22Rv1 (cell line): ENCODE data around the gene HSPB9.

Experiments used
- H3K27ac ChIP-seq: fragments of 450-650 bp; 2 replicates; pipeline ENCODE4 v1.5.1; 2017
- CTCF ChIP-seq: fragments of 450-650 bp; IDR thresholded peaks from 2 replicates; pipeline ENCODE4 v1.5.1; 2017; ENCODE audit warnings: mild to moderate bottlenecking
- ZFX ChIP-seq: fragments of 450-650 bp; IDR thresholded peaks from 2 replicates; pipeline ENCODE4 v1.6.1; 2017; ENCODE audit warnings: antibody characterized with exemption, borderline replicate concordance

Gene HSPB9

GRCh38 chr17:42126836-42127235 lies 4.2 kb downstream of the HSPB9 start:
- no peak overlapping the region for H3K27ac ChIP-seq
- no peak for TF ChIP-seq ZFX
- TF ChIP-seq CTCF, result no peak

GRCh38 chr17:42127414-42127813 lies 4.8 kb downstream of the HSPB9 start:
- TF ChIP-seq ZFX (no peak), CTCF (no peak)
- no peak overlapping the region for H3K27ac ChIP-seq

GRCh38 chr17:42129109-42129837 lies 6.7 kb downstream of the HSPB9 start:
- no peak overlapping the region for H3K27ac ChIP-seq
- TF ChIP-seq CTCF (no peak), ZFX (no peak)

- TF ChIP-seq ZFX (no peak), CTCF (no peak)
- no peak overlapping the region for H3K27ac ChIP-seq
Measured at GRCh38 chr17:42130310-42130936, 7.8 kb downstream of the HSPB9 start.

GRCh38 chr17:42131232-42131631 lies 8.6 kb downstream of the HSPB9 start:
- no peak for TF ChIP-seq CTCF
- no peak for TF ChIP-seq ZFX
- H3K27ac ChIP-seq, result no peak overlapping the region

GRCh38 chr17:42131981-42132432 lies 9.4 kb downstream of the HSPB9 start:
- H3K27ac ChIP-seq, result no peak overlapping the region
- no peak for TF ChIP-seq CTCF
- no peak for TF ChIP-seq ZFX

- H3K27ac ChIP-seq, result no peak overlapping the region
- no peak for TF ChIP-seq ZFX
- TF ChIP-seq CTCF, result no peak
Measured at GRCh38 chr17:42132941-42133340, 10.3 kb downstream of the HSPB9 start.
